ENCODE results near the gene CSRP1. TPM values are rescaled to one million over a fixed set of nuclear protein-coding genes. Genes with fewer than 3 reads are reported as not detected.
"Not testable (repeated sequence)": the region's sequence is repeated elsewhere in the genome, so short reads cannot be mapped to it uniquely, and the experiment has no call there.

The CSRP1 gene
- total and polyA plus RNA-seq, 4 experiments from 2014 or later = 34.2 to 79.3 (median 55.3) TPM

DNA sequence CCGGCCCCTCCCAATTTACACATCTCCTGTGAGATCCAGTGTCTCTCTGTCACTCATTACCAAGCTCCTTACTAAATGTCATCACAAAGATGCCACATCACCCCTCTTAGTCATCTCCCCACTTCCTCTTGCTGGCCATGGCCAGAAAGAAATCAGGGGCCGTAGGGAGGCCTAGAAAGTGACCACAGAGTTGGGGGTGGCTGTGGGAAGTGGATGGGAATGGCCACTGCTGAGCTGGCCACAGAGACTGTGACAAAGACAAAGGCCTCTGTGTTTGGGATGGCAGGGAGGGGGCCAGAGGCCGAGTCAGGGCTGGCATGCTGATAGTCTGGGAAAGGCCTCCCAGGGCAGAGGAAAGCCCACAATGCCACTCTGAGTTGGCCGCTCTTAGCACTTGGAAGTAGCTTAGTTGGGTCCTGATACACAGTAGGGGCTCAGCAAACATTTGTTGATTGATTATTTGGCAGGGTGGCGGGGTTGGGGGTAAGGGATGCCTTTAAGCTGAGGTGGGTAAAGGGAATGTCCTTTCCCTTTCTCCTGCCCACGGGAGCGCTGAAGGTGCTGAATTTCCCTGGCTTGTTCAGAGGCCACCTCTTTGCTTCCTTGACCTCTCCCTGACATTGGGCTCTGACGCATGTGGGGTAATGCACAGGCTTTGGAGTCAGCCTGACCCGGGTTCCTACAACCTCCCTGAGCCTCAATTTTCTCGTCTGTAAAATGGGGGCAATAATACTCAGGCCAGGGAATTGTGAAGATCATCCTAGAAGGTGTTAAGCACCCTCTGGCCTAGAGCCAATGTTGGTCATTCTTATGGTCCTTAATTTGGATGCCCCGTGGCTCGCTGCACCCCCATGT is 45.2 kb upstream of the CSRP1 start:
- POLR2A ChIA-PET (ENCODE audit: partially characterized antibody) = no interaction called here
- H3K4me1 Mint-ChIP-seq = no peaks in the 10 kb centered on the region
- no peak overlapping the region for H3K27ac ChIP-seq (ENCODE audit: low read depth, low read length)

GRCh38 chr1:201551096-201551495 is 44.2 kb upstream of the CSRP1 start:
- intact Hi-C loops (cut with micrococcal nuclease) = no loop called here
- no peak overlapping the region for H3K4me3 Mint-ChIP-seq
- DNase-seq = no peak
- Histone ChIP-seq H3K27ac (ENCODE audit: low read depth, low read length) (no peak overlapping the region), H3K27me3 (ENCODE audit: insufficient read depth, low read length) (no peaks in the 10 kb centered on the region), H3K4me1 (ENCODE audit: insufficient read depth, low read length) (no peaks in the 10 kb centered on the region), H3K4me3 (ENCODE audit: low read length in 2 of 2) (no peak overlapping the region), H3K9me3 (ENCODE audit: control insufficient read depth in 1 of 2, low read length in 2 of 2) (no peaks in the 10 kb centered on the region), H3K36me3 (ENCODE audit: insufficient read depth, low read length) (no peaks in the 10 kb centered on the region)
- no peaks in the 10 kb centered on the region for H3K27me3 Mint-ChIP-seq
- H3K9me3 Mint-ChIP-seq = no peaks in the 10 kb centered on the region
- POLR2A ChIA-PET (ENCODE audit: partially characterized antibody) = no interaction called here
- H3K4me1 Mint-ChIP-seq = no peaks in the 10 kb centered on the region
- H3K36me3 Mint-ChIP-seq = peaks cover 0 to 3% of the 10 kb centered on the region in 2 donors
- CTCF ChIA-PET (ENCODE audit: partially characterized antibody) = interaction anchor here (1.5 to 2.1 kb wide), 2 partner anchors 8 to 10 kb away, joined by 5 to 8 read pairs; no protein-coding TSS in a partner anchor
- no peak overlapping the region for H3K27ac Mint-ChIP-seq

More for the DNA sequence above, 45.2 kb upstream of the CSRP1 start:
- no peaks in the 10 kb centered on the region for H3K27me3 ChIP-seq (ENCODE audit: insufficient read depth, low read length)
- H3K4me1 ChIP-seq (ENCODE audit: insufficient read depth, low read length) = no peaks in the 10 kb centered on the region
- DNase-seq = no peak
- CTCF ChIA-PET (ENCODE audit: partially characterized antibody) = interaction anchor here (1.5 to 2.1 kb wide), 2 partner anchors 7 to 9 kb away, joined by 5 to 8 read pairs; no protein-coding TSS in a partner anchor
- H3K9me3 ChIP-seq (ENCODE audit: control insufficient read depth in 1 of 2, low read length in 2 of 2) = no peaks in the 10 kb centered on the region
- intact Hi-C loops (cut with micrococcal nuclease) = no loop called here
- no peak overlapping the region for H3K4me3 ChIP-seq (ENCODE audit: low read length in 2 of 2)
- no peaks in the 10 kb centered on the region for H3K27me3 Mint-ChIP-seq
- no peaks in the 10 kb centered on the region for H3K9me3 Mint-ChIP-seq
- H3K36me3 Mint-ChIP-seq = peaks cover 0 to 3% of the 10 kb centered on the region in 2 donors
- no peak overlapping the region for H3K27ac Mint-ChIP-seq
- H3K36me3 ChIP-seq (ENCODE audit: insufficient read depth, low read length) = no peaks in the 10 kb centered on the region
- no peak overlapping the region for H3K4me3 Mint-ChIP-seq

DNA sequence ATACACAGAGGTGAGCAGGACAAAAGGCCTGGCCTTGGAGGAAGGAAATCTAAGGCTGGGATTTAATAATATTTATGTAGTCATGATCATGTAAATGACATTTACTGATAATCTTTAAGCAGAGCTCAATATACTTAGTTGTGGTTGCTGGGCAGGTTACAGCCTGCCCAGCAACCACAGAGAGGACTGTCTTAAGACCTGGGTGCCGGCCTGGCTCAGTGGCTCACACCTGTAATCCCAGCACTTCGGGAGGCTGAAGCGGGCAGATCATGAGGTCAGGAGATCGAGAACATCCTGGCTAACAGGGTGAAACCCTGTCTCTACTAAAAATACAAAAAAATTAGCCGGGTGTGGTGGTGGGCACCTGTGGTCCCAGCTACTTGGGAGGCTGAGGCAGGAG is 42.6 kb upstream of the CSRP1 start:
- DNase-seq; H3K4me3 Mint-ChIP-seq; H3K27ac Mint-ChIP-seq; H3K27me3 Mint-ChIP-seq; H3K9me3 ChIP-seq (ENCODE audit: control insufficient read depth in 1 of 2, low read length in 2 of 2); H3K27ac ChIP-seq (ENCODE audit: low read depth, low read length); H3K36me3 ChIP-seq (ENCODE audit: insufficient read depth, low read length); intact Hi-C loops (cut with micrococcal nuclease); H3K9me3 Mint-ChIP-seq; H3K4me3 ChIP-seq (ENCODE audit: low read length in 2 of 2); H3K4me1 ChIP-seq (ENCODE audit: insufficient read depth, low read length); H3K4me1 Mint-ChIP-seq; POLR2A ChIA-PET (ENCODE audit: partially characterized antibody); H3K27me3 ChIP-seq (ENCODE audit: insufficient read depth, low read length); H3K36me3 Mint-ChIP-seq: not testable (repeated sequence)
- CTCF ChIA-PET (ENCODE audit: partially characterized antibody) = interaction anchor here (1.0 to 1.3 kb wide), 2 partner anchors 10 to 35 kb away, joined by 3 read pairs; no protein-coding TSS in a partner anchor

- H3K36me3 Mint-ChIP-seq = peaks cover 0 to 11% of the 10 kb centered on the region in 2 donors
- ChIA-PET POLR2A (ENCODE audit: partially characterized antibody) (no interaction called here), CTCF (ENCODE audit: partially characterized antibody) (interaction anchor here (0.7 to 1.5 kb wide), 2 partner anchors 12 kb away, joined by 4 read pairs; no protein-coding TSS in a partner anchor)
- no peaks in the 10 kb centered on the region for H3K4me1 Mint-ChIP-seq
- Histone ChIP-seq H3K4me1 (ENCODE audit: insufficient read depth, low read length) (no peaks in the 10 kb centered on the region), H3K27ac (ENCODE audit: low read depth, low read length) (no peak overlapping the region), H3K27me3 (ENCODE audit: insufficient read depth, low read length) (no peaks in the 10 kb centered on the region), H3K4me3 (ENCODE audit: low read length in 2 of 2) (no peak overlapping the region), H3K36me3 (ENCODE audit: insufficient read depth, low read length) (no peaks in the 10 kb centered on the region), H3K9me3 (ENCODE audit: control insufficient read depth in 1 of 2, low read length in 2 of 2) (no peaks in the 10 kb centered on the region)
- no peak for DNase-seq
- peaks cover 9 to 11% of the 10 kb centered on the region in 2 donors for H3K27me3 Mint-ChIP-seq
- no peak overlapping the region for H3K27ac Mint-ChIP-seq
- no peaks in the 10 kb centered on the region for H3K9me3 Mint-ChIP-seq
- H3K4me3 Mint-ChIP-seq = no peak overlapping the region
- intact Hi-C loops (cut with micrococcal nuclease) = no loop called here
Observed at GRCh38 chr1:201545851-201546492, 39.0 kb upstream of the CSRP1 start.

- CTCF ChIA-PET (ENCODE audit: partially characterized antibody) = interaction anchor here (0.7 to 1.1 kb wide), 3 partner anchors 17 to 63 kb away, joined by 3 to 4 read pairs (median 4); no protein-coding TSS in a partner anchor
- Histone ChIP-seq H3K27ac (ENCODE audit: low read depth, low read length) (no peak overlapping the region), H3K36me3 (ENCODE audit: insufficient read depth, low read length) (no peaks in the 10 kb centered on the region), H3K9me3 (ENCODE audit: control insufficient read depth in 1 of 2, low read length in 2 of 2) (no peaks in the 10 kb centered on the region), H3K27me3 (ENCODE audit: insufficient read depth, low read length) (peaks cover 5% of the 10 kb centered on the region), H3K4me3 (ENCODE audit: low read length in 2 of 2) (no peak overlapping the region), H3K4me1 (ENCODE audit: insufficient read depth, low read length) (peaks cover 4% of the 10 kb centered on the region)
- Mint-ChIP-seq H3K36me3 (peaks cover 0 to 11% of the 10 kb centered on the region in 2 donors), H3K9me3 (no peaks in the 10 kb centered on the region), H3K27me3 (peaks cover 17 to 20% of the 10 kb centered on the region in 2 donors), H3K4me3 (no peak overlapping the region), H3K4me1 (peaks cover 0 to 8% (median 6%) of the 10 kb centered on the region in 4 donors), H3K27ac (no peak overlapping the region)
- intact Hi-C loops (cut with micrococcal nuclease) = no loop called here
- POLR2A ChIA-PET (ENCODE audit: partially characterized antibody) = no interaction called here
- no peak for DNase-seq
Observed at GRCh38 chr1:201544710-201545109, 37.8 kb upstream of the CSRP1 start.

DNA sequence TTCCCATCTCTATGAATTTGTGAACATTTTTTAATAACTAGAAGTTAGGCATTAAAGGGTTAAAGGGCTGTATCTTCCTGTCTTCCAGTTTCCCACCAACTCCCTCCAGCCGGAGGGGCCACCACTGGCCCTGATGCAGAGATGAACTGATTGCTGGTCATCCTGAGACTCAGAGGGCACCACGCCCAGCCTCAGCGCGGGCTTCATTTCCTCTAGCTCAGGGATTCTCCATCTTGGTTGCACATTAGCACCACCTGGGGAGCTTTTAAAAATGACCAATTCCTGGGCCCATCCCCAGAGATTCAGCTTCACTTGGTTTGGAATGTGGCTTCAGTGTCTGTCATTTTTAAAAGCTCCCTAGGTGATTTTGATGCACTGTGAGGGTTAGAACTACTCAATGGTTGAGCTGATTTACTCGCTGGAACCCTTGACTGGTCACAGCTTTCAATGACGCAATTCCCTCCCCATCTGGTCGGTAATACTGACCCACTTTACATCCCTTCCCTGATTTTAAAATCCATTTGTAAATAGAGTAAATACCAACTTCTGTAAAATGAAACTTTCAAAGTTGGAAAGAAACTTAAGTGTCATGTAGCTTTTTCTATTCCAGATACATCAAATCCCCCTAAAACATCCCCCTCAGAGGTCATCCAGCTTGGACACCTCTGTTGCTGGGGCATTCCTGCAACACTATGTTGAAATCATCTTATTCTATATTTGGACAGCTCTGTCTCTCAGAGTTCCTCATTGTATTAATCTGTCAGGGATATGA is 37.1 kb upstream of the CSRP1 start:
- Mint-ChIP-seq H3K27ac (no peak overlapping the region), H3K27me3 (peaks cover 21 to 23% of the 10 kb centered on the region in 2 donors), H3K4me1 (peaks cover 2 to 13% (median 10%) of the 10 kb centered on the region in 4 donors), H3K36me3 (peaks cover 0 to 11% of the 10 kb centered on the region in 2 donors), H3K9me3 (no peaks in the 10 kb centered on the region), H3K4me3 (no peak overlapping the region)
- Histone ChIP-seq H3K36me3 (ENCODE audit: insufficient read depth, low read length) (no peaks in the 10 kb centered on the region), H3K4me3 (ENCODE audit: low read length in 2 of 2) (no peak overlapping the region), H3K27ac (ENCODE audit: low read depth, low read length) (no peak overlapping the region), H3K27me3 (ENCODE audit: insufficient read depth, low read length) (peaks cover 11% of the 10 kb centered on the region), H3K4me1 (ENCODE audit: insufficient read depth, low read length) (peaks cover 10% of the 10 kb centered on the region), H3K9me3 (ENCODE audit: control insufficient read depth in 1 of 2, low read length in 2 of 2) (no peaks in the 10 kb centered on the region)
- ChIA-PET POLR2A (ENCODE audit: partially characterized antibody) (no interaction called here), CTCF (ENCODE audit: partially characterized antibody) (interaction anchor here (0.7 to 1.1 kb wide), 3 partner anchors 18 to 62 kb away, joined by 3 to 4 read pairs (median 4); no protein-coding TSS in a partner anchor)
- intact Hi-C loops (cut with micrococcal nuclease) = no loop called here
- no peak for DNase-seq

Data from CD4-positive, alpha-beta memory T cell (primary cell).